ENCODE results near the gene WIF1.

DNA sequence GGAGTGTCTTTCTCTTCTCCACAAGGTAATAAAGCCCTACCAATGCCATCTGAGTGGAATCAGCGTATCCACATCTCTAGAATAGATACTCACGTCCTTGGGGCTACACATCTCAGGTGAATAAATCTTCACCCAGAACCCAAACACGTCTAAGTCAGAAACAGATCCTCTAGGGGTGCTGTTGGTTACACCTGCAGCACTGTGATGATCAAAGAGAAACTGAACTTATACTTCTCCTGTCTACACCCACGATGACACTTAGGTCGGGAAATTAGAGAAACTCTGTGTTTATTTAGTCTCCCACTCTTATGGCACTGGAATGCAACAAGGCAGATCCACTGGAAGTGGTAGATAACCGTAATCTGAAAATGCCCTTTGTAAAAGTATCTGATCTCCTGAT, 46.2 kb downstream of the WIF1 start:
- TF ChIP-seq, protein P1, sequence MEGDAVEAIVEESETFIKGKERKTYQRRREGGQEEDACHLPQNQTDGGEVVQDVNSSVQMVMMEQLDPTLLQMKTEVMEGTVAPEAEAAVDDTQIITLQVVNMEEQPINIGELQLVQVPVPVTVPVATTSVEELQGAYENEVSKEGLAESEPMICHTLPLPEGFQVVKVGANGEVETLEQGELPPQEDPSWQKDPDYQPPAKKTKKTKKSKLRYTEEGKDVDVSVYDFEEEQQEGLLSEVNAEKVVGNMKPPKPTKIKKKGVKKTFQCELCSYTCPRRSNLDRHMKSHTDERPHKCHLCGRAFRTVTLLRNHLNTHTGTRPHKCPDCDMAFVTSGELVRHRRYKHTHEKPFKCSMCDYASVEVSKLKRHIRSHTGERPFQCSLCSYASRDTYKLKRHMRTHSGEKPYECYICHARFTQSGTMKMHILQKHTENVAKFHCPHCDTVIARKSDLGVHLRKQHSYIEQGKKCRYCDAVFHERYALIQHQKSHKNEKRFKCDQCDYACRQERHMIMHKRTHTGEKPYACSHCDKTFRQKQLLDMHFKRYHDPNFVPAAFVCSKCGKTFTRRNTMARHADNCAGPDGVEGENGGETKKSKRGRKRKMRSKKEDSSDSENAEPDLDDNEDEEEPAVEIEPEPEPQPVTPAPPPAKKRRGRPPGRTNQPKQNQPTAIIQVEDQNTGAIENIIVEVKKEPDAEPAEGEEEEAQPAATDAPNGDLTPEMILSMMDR (conservative IDR thresholded peaks at IDR 0.05; ENCODE audit: low read length), result peak; percentile 50
- TF ChIP-seq EZH2phosphoT487 (IDR thresholded peaks at IDR 0.05; ENCODE audit: borderline replicate concordance), result no peak
